A673 (cell line): ENCODE data around the gene DUOXA1. TPM values are rescaled to one million over a fixed set of nuclear protein-coding genes. Genes with fewer than 3 reads are reported as not detected.

Experiments
- BruUV-seq: library from RNA; stranded (reverse); fragments of 400-500 nt; replicated peaks from 2 replicates; lab custom pipeline; 2021; lab: Mats Ljungman, UMichigan
- CTCF ChIA-PET: fragments of 300-600 bp; sonication (Branson Sonifier 250); formaldehyde crosslinking; loops from one replicate; lab custom pipeline; 2022; ENCODE audit warnings: antibody characterized with exemption; lab: Charles Lee
- POLR2A ChIA-PET: fragments of 300-600 bp; sonication (Branson Sonifier 250); formaldehyde crosslinking; loops from one replicate; lab custom pipeline; 2022; ENCODE audit warnings: antibody characterized with exemption; ENCODE audit not compliant: low non-redundant PET; lab: Charles Lee
- DNase-seq: peaks from one replicate; pipeline ENCODE4 v3.0.0-alpha.2; 2015; ENCODE audit warnings: low spot score
- H3K27ac ChIP-seq: fragments of 200-600 bp; sonication (generic); 2 replicates; pipeline ENCODE4 v1.5.1; 2016; ENCODE audit warnings: mixed run types, low read depth, mild to moderate bottlenecking, mixed read lengths, antibody characterized with exemption, low read length; ENCODE audit not compliant: poor library complexity, severe bottlenecking
- H3K27me3 ChIP-seq: fragments of 200-600 bp; sonication (generic); replicated peaks from 2 replicates; pipeline ENCODE4 v1.6.1; 2017; ENCODE audit warnings: mixed run types, low read depth, mild to moderate bottlenecking, mixed read lengths, antibody characterized with exemption, low read length; ENCODE audit not compliant: insufficient read depth, poor library complexity
- H3K36me3 ChIP-seq: fragments of 200-600 bp; sonication (generic); 2 replicates; pipeline ENCODE4 v1.6.1; 2016; ENCODE audit warnings: mixed run types, mild to moderate bottlenecking, mixed read lengths, antibody characterized with exemption, low read length; ENCODE audit not compliant: insufficient read depth, poor library complexity, severe bottlenecking
- H3K4me1 ChIP-seq: fragments of 200-600 bp; sonication (generic); 2 replicates; pipeline ENCODE4 v1.6.1; 2017; ENCODE audit warnings: mixed run types, mild to moderate bottlenecking, mixed read lengths, antibody characterized with exemption, low read length; ENCODE audit not compliant: insufficient read depth, poor library complexity, severe bottlenecking
- H3K4me3 ChIP-seq: fragments of 200-600 bp; sonication (generic); 2 replicates; pipeline ENCODE4 v1.5.1; 2016; ENCODE audit warnings: low read depth, mixed run types, mild to moderate bottlenecking, mixed read lengths, low read length; ENCODE audit not compliant: poor library complexity, severe bottlenecking
- H3K9me3 ChIP-seq: fragments of 200-600 bp; sonication (generic); 2 replicates; pipeline ENCODE4 v1.6.1; 2016; ENCODE audit warnings: mixed run types, low read depth, mild to moderate bottlenecking, mixed read lengths, antibody characterized with exemption, low read length; ENCODE audit not compliant: poor library complexity, severe bottlenecking
- CTCF ChIP-seq: fragments of 300-800, 200-600 bp; sonication (generic); conservative IDR thresholded peaks from 2 replicates; pipeline ENCODE4 v1.5.1; 2017; ENCODE audit warnings: low read depth, mild to moderate bottlenecking, antibody characterized with exemption, low read length, moderate library complexity, mixed read lengths
- EZH2 ChIP-seq: fragments of 200-600 bp; sonication (generic); IDR thresholded peaks from 2 replicates; pipeline ENCODE4 v1.6.1; 2017; ENCODE audit warnings: borderline replicate concordance, low read depth, mild to moderate bottlenecking, mixed read lengths, antibody characterized with exemption, low read length; ENCODE audit not compliant: poor library complexity, severe bottlenecking
- intact Hi-C: fragments of 100-400 bp; cut with micrococcal nuclease; formaldehyde crosslinking; loops from one replicate; pipeline ENCODE4 v1.10.0; 2022; ENCODE audit not compliant: unreplicated experiment
- total RNA-seq: library from RNA; stranded (reverse); gene quantifications from 2 replicates; pipeline ENCODE4 v1.2.3, GENCODE V29; 2021

DUOXA1 gene
- total RNA-seq, 1 experiment from 2014 or later, result 0.95 TPM

- TF ChIP-seq CTCF (no peak), EZH2 (no peak)
- CTCF ChIA-PET, result no interaction called here
- DNase-seq, result no peak
- Histone ChIP-seq H3K4me3 (no peak overlapping the region), H3K27ac (no peak overlapping the region), H3K9me3 (no peaks in the 10 kb centered on the region), H3K27me3 (peaks cover 34% of the 10 kb centered on the region), H3K4me1 (peaks cover 12% of the 10 kb centered on the region), H3K36me3 (no peaks in the 10 kb centered on the region)
- no TSS peak for BruUV-seq
- POLR2A ChIA-PET, result no interaction called here
- intact Hi-C loops, result loop anchor here (5.0 to 10.0 kb wide), 2 partner anchors 144 to 531 kb away; no protein-coding TSS in a partner anchor
These were observed 13.6 kb downstream of the DUOXA1 start for GRCh38 chr15:45116006-45116481.

GRCh38 chr15:45115312-45115820, 14.3 kb downstream of the DUOXA1 start:
- no peak overlapping the region for H3K4me3 ChIP-seq
- no peak for TF ChIP-seq CTCF
- no peak for TF ChIP-seq EZH2
- BruUV-seq, result no TSS peak
- ChIA-PET POLR2A (no interaction called here), CTCF (no interaction called here)
- H3K9me3 ChIP-seq, result no peaks in the 10 kb centered on the region
- H3K36me3 ChIP-seq, result no peaks in the 10 kb centered on the region
- H3K27me3 ChIP-seq, result peaks cover 34% of the 10 kb centered on the region
- intact Hi-C loops, result loop anchor here (5.0 to 10.0 kb wide), 2 partner anchors 143 to 531 kb away; no protein-coding TSS in a partner anchor
- DNase-seq, result no peak
- no peak overlapping the region for H3K27ac ChIP-seq
- peaks cover 12% of the 10 kb centered on the region for H3K4me1 ChIP-seq

- no peaks in the 10 kb centered on the region for H3K9me3 ChIP-seq
- H3K4me3 ChIP-seq, result peak overlapping the region; percentile 32
- CTCF ChIA-PET, result no interaction called here
- no TSS peak for BruUV-seq
- peaks cover 12% of the 10 kb centered on the region for H3K4me1 ChIP-seq
- no peak overlapping the region for H3K27ac ChIP-seq
- H3K27me3 ChIP-seq, result peaks cover 34% of the 10 kb centered on the region
- DNase-seq, result no peak
- POLR2A ChIA-PET, result no interaction called here
- no peaks in the 10 kb centered on the region for H3K36me3 ChIP-seq
- no peak for TF ChIP-seq EZH2
- no peak for TF ChIP-seq CTCF
- intact Hi-C loops, result loop anchor here (5.0 to 10.0 kb wide), 2 partner anchors 142 to 530 kb away; no protein-coding TSS in a partner anchor
These were observed 15.0 kb downstream of the DUOXA1 start for GRCh38 chr15:45114751-45115085.
